Left ventricle myocardium superior (tissue), 1 donor: Measurements from ENCODE around the gene GPBP1. TPM values are rescaled to one million over a fixed set of nuclear protein-coding genes. Genes with fewer than 3 reads are reported as not detected.
"Not testable (repeated sequence)": the region's sequence is repeated elsewhere in the genome, so short reads cannot be mapped to it uniquely, and the experiment has no call there.

Source experiments
- ATAC-seq: fragments of 200-7000 bp; cut with Tn5 transposase; one replicate; pipeline ENCODE4 v1.9.1; 2020; ENCODE audit warnings: mild to moderate bottlenecking, moderate library complexity
- DNase-seq: peaks from one replicate; pipeline ENCODE4 v3.0.0-alpha.2; 2020
- intact Hi-C: fragments of 100-400 bp; cut with micrococcal nuclease; formaldehyde crosslinking; loops from one replicate; pipeline ENCODE4 v1.11.0; 2022
- total RNA-seq: library from RNA; stranded (reverse); fragmentation: NEBNext Ultra II Directional; extraction: Animal tissue kit (Norgen Biotek cat#: 25700); gene quantifications from one replicate; pipeline ENCODE4 v1.2.1, GENCODE V29; 2021
- donor health status: DM: no; HTN: yes; CAD: no; lungs with severe emphysema.

Gene GPBP1
- total RNA-seq, 1 donor from 2014 or later = 60.2 TPM

DNA sequence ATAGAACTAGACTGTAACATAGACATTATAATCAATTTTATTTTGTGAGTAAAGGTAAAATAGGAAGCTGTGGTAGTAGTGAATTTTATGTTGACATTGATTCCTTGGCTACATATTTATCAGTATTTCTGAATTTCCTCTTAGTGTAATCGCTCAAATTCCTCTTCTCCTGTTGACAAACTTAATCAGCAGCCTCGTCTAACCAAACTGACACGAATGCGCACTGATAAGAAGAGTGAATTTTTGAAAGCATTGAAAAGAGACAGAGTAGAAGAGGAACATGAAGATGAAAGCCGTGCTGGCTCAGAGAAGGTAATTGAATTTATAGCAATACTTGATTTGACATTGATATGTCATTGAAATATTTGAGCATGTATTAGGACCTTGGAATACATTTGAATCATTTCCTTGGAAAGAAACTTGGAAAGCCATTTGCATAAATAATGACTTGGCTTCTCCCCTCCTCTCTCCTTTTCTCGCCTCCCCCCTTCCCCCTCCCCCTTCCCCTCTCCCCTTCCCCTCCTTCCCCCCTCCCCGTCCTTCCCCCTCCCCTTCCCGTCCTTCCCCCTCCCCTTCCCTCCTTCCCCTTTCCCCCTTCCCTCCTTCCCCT, 75.5 kb downstream of the GPBP1 start:
- DNase-seq = no peak
- intact Hi-C loops = no loop called here
- no peak for ATAC-seq

- DNase-seq (no peak), ATAC-seq (no peak)
- intact Hi-C loops = no loop called here
Observed at GRCh38 chr5:57258052-57258451, 84.2 kb downstream of the GPBP1 start.

DNA sequence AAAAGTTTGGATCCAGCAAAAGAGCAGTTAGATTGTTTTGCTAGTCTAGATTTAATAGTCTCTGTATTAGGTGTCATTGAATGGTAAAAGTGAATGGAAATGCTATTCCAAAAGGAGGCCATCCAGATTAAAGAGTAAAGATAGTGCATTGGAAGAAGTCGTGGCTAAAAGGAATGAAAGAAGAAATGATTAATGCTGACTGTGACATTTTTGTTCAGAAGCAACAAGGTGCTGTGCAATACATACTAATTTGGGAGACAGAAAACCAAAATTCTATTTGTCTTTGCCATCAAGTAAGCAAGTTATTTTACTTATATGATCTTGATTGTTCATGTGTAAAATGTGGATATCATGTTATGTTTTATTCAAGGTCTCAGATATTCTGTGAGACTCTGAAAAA, 85.1 kb downstream of the GPBP1 start:
- ATAC-seq (no peak), DNase-seq (no peak)
- intact Hi-C loops = no loop called here

- intact Hi-C loops = no loop called here
- DNase-seq (no peak), ATAC-seq (no peak)
Observed at GRCh38 chr5:57259704-57260103, 85.8 kb downstream of the GPBP1 start.

- ATAC-seq (no peak), DNase-seq (no peak)
- intact Hi-C loops = no loop called here
Observed at GRCh38 chr5:57262541-57262940, 88.7 kb downstream of the GPBP1 start.

DNA sequence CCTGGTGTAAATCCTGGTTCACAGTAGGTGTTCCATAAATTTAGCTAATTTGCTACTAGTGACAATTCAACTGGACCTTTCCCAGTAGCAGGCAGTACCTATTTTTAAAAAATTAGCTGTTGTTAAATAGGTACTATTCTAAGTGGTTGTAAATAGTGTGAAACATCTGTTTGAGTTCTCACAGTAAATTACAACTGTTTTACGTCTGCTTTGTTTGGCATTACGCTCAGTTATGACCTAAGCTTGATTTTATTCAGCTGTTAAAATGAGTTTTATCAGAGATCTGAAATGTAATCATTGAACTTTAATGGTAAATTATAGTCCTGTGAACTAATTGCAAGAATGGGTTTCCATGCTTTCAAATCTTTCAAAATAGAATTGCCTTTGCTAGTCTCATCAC, 93.9 kb downstream of the GPBP1 start:
- no peak for DNase-seq
- no peak for ATAC-seq
- intact Hi-C loops = no loop called here

GRCh38 chr5:57276353-57276752, 102.5 kb downstream of the GPBP1 start:
- intact Hi-C loops = no loop called here
- DNase-seq (no peak), ATAC-seq (no peak)

DNA sequence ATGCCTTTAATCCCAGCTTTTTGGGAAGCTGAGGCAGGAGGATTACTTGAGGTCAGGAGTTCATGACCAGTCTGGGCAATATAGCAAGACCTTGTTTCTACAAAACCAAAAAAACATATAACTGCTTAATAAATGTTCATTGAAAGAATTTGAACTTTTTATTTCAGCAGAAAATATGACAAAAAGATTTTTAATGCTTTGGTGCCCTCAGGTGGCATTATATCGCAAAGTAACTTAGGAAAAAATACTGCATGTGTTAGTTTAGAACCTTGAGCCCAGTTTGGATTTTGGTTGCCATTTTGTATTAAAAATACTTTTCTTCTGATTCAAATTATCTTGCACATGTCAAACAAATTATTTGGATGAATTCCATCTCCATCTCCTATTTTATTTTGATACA, 103.2 kb downstream of the GPBP1 start:
- no peak for DNase-seq
- intact Hi-C loops = no loop called here
- no peak for ATAC-seq

DNA sequence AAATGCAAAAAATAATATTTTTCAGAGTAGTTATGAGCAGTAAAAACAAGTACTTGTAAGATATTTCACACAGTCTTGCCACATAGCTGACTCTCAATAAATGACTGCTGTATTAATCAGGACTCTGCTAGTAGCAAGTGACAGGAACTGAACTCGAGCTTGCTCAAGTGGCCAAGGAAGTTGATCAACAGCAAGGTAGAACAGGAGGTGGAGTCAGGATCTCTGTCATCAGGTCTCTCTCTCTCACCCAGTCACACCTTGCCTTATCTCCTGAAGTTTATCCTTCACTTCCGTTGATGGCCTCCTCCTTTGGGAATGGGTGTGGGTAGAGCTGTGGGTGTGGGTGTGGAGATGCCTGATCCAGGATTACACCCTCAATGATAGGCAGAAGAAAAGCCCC, 107.0 kb downstream of the GPBP1 start:
- intact Hi-C loops = no loop called here
- ATAC-seq (no peak), DNase-seq (no peak)

DNA sequence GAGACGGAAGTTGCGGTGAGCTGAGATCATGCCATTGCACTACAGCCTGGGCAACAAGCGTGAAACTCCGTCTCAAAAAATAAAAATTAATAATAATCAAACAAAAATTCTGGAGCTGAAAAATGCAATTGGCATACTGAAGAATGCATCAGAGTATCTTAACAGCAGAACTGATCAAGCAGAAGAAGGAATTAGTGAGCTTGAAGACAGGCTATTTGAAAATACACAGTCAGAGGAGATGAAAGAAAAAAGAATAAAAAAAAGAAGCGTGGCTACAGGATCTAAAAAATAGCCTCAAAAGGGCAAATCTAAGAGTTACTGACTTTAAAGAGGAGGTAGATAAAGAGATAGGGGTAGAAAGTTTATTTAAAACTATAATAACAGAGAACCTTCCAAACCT, 111.2 kb downstream of the GPBP1 start:
- DNase-seq, ATAC-seq, intact Hi-C loops: not testable (repeated sequence)

GRCh38 chr5:57291894-57292293, 118.0 kb downstream of the GPBP1 start:
- intact Hi-C loops = loop anchor here (10.0 kb wide), 3 partner anchors 203 to 593 kb away; no protein-coding TSS in a partner anchor
- DNase-seq (no peak), ATAC-seq (peak; percentile 74)

DNA sequence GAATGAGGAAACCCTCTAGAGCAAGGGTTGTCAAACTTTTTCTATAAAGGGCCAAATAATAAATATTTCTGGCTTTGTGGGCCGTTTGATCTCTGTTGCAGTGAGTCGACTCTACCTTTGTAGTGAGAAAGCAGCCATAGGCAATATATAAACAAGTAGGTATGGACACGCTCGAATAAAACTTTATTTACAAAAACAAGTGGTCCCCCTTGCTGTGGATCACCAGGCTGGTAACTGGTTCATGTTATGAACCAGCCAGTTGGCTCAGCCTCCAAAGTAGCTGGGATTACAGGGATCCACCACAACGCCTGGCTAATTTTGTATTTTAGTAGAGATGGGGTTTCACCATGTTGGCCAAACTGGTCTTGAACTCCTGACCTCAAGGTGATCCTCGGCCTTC, 118.5 kb downstream of the GPBP1 start:
- no peak for DNase-seq
- intact Hi-C loops = loop anchor here (10.0 kb wide), 3 partner anchors 202 to 592 kb away; no protein-coding TSS in a partner anchor
- ATAC-seq = no peak

- intact Hi-C loops = loop anchor here (5.0 to 10.0 kb wide), 4 partner anchors 196 to 1164 kb away; partner anchors contain the start of gene PLK2
- ATAC-seq (peak; percentile 95), DNase-seq (peak; percentile 58)
Observed at GRCh38 chr5:57298295-57298984, 124.6 kb downstream of the GPBP1 start.

- no peak for DNase-seq
- intact Hi-C loops = loop anchor here (5.0 to 10.0 kb wide), 4 partner anchors 196 to 1163 kb away; partner anchors contain the start of gene PLK2
- peak; percentile 88 for ATAC-seq
Observed at GRCh38 chr5:57298985-57299491, 125.2 kb downstream of the GPBP1 start.

- DNase-seq (no peak), ATAC-seq (no peak)
- intact Hi-C loops = loop anchor here (5.0 to 10.0 kb wide), 4 partner anchors 195 to 1162 kb away; partner anchors contain the start of gene PLK2
Observed at GRCh38 chr5:57299986-57300385, 126.1 kb downstream of the GPBP1 start.

- no peak for ATAC-seq
- DNase-seq = no peak
Observed at GRCh38 chr5:57302164-57302563, 128.3 kb downstream of the GPBP1 start.

DNA sequence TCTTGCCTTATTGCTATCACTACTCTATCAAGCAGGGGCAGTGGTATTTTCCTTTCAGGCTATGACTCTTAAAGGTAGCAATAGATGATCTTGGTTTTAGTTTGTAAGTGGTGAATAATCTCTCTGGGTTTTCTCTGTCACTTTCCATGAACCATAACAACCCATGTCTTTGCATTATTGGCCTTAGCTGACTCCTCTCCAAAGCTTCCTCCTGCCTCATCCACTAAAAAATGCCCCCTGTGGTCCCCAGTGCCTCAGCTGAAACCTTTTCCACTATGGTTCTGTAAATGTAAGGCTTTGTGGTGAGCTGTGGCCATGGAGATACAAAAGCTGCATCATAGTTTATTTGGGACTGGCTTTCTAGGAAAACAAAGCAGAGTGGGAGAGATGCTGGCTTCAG, 128.8 kb downstream of the GPBP1 start:
- no peak for ATAC-seq
- intact Hi-C loops = no loop called here
- DNase-seq = no peak

More at GRCh38 chr5:57302164-57302563, 128.3 kb downstream of the GPBP1 start:
- intact Hi-C loops = no loop called here

- intact Hi-C loops = no loop called here
- ATAC-seq (no peak), DNase-seq (no peak)
Observed at GRCh38 chr5:57303985-57304384, 130.1 kb downstream of the GPBP1 start.

DNA sequence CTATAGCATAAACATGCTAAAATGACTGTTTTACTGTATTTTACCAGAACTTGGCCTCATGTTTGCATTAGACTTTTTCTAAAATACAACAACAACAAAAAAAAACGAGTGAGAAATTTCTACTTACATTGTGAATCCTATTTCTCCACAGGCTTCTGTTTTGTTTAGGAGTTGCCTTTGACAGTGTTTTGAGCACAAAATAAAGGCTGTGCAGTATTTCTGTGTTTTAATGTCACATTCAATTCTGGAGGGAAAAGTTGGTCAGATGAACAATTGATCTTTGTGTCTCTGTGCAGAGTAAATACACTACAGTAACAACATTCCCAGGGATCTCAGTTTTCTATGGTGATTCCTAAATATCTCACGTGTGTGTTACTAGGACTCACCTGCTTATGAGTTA, 131.1 kb downstream of the GPBP1 start:
- DNase-seq (no peak), ATAC-seq (no peak)
- intact Hi-C loops = no loop called here

GRCh38 chr5:57306359-57306758, 132.5 kb downstream of the GPBP1 start:
- intact Hi-C loops = no loop called here
- ATAC-seq (no peak), DNase-seq (no peak)

DNA sequence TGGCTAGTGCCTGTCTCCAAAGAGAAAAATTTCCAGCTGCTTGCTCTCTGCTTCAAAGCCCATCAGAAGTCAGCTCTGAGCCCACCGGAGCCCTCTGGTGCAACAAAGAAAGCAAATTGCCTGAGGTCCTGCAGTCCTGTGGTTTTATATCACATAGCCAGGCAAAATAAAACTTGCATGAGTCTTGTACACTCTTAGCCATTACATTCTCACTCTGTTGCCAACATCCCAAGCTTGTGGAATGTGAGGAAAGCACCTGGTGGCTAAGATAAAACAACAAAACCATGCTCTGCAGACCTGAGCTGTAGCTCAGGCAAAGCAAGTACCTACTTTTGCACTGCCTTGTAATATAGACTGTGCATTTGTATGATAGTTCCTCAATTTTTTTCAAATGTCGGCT, 133.7 kb downstream of the GPBP1 start:
- intact Hi-C loops = no loop called here
- no peak for ATAC-seq
- DNase-seq = no peak
